Measurements from ENCODE around the gene ZNF366.
"Not testable (repeated sequence)": the region's sequence is repeated elsewhere in the genome, so short reads cannot be mapped to it uniquely, and the experiment has no call there.

Gene ZNF366

DNA sequence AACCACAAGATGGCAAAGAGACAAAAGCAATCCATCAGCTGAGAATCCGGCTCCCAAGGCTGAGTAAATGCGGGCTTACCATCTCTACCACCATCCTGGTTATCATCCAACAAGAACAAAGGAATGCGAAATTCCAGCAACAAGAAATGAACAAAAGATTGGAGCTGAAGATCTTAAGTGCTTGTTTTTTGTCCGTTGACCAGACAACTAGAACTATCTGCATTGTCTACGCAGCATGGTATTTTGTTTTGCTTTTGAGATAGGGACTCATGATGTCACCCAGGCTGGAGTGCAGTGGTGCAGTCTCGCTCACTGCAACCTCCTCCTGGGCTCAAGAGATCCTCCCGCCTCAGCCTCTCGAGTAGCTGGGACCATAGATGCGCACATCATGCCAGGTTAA, 88.9 kb downstream of the ZNF366 start:
- H3K9ac ChIP-seq (ENCODE audit: low read depth, low read length): no peak overlapping the region
- H3K4me1 ChIP-seq (ENCODE audit: control insufficient read depth, insufficient read depth, low read length): no peaks in the 10 kb centered on the region
- no peaks in the 10 kb centered on the region for H3K27me3 ChIP-seq (ENCODE audit: control insufficient read depth, insufficient read depth, low read length)
- H3K36me3 ChIP-seq (ENCODE audit: control insufficient read depth, insufficient read depth, low read length): no peaks in the 10 kb centered on the region
- H3K4me3 ChIP-seq (ENCODE audit: low read depth, low read length): no peak overlapping the region
- H3K27ac ChIP-seq (ENCODE audit: low read depth, low read length): no peak overlapping the region
- no peaks in the 10 kb centered on the region for H3K9me3 ChIP-seq (ENCODE audit: control insufficient read depth, insufficient read depth, low read length)

DNA sequence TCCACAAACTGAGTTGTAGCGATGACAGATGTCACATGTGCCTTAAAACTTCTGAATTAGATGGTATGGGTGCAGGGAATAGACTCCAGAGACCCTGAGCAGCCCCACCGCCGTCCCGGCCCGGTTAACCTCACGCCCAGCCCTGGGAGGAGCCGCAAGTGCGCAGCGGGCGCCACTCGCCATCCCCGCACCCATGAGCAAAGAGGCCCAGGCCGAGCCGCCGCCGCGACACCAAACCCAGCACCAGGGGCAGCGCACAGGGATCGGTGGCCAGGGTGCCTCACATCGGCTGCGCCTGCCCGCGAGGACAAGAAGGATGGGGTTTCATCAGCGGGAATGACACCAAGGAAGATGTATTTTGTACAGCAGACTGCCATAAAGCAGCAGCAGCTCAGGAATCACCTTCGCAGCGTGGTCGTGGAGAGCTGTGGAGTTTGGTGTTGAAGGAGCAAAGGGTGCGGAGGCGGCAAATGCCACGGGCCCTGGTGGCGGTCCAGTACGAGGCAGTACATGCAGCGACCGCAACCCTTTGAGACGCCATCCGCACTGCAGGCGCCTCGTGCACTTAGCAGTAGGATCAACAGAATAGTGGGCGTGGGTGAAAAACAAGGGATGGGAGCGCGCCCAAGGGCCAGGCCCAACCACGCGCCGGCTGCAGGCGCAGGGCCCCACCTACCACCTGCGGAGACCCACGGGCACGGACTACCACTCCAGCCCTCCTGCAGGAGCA, 89.7 kb downstream of the ZNF366 start:
- Histone ChIP-seq H3K36me3 (ENCODE audit: control insufficient read depth, insufficient read depth, low read length) (no peaks in the 10 kb centered on the region), H3K27me3 (ENCODE audit: control insufficient read depth, insufficient read depth, low read length) (no peaks in the 10 kb centered on the region), H3K9me3 (ENCODE audit: control insufficient read depth, insufficient read depth, low read length) (no peaks in the 10 kb centered on the region), H3K9ac (ENCODE audit: low read depth, low read length) (no peak overlapping the region), H3K4me1 (ENCODE audit: control insufficient read depth, insufficient read depth, low read length) (no peaks in the 10 kb centered on the region), H3K4me3 (ENCODE audit: low read depth, low read length) (no peak overlapping the region), H3K27ac (ENCODE audit: low read depth, low read length) (no peak overlapping the region)

DNA sequence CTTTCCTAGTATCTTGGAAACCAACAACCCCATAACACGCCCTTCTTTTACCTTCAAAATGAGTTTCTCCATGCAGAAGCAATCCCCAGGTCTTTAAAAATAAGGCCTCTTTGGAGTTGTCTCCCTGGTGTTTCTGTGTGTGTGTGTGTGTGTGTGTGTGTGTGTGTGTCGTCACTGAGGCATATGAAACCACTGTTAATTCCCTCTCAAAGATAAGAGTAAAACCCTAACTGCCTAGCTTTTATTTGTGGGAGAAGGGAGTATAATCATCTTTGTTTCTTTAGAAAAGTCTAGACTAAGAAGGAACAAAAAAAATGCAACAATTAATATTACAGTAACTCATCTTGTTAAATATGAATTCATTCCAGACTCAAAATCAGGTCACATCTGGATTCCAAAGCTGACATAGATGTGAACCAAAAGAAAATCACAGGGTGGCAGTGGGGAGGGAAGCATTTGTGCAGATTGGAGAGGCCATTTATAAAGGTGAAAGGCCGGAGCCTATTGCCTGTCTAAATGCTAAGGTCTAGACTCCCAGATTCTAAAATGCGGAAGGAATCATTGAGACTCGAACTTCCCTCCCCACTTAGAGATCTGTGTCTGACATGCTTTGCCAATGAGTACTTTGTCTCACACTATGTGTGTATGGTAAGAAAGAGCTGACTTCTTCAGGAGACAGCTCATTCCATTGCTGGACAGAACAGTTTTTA, 91.4 kb downstream of the ZNF366 start:
- H3K4me1 ChIP-seq (ENCODE audit: control insufficient read depth, insufficient read depth, low read length): no peaks in the 10 kb centered on the region
- no peaks in the 10 kb centered on the region for H3K36me3 ChIP-seq (ENCODE audit: control insufficient read depth, insufficient read depth, low read length)
- H3K9me3 ChIP-seq (ENCODE audit: control insufficient read depth, insufficient read depth, low read length): no peaks in the 10 kb centered on the region
- H3K4me3 ChIP-seq (ENCODE audit: low read depth, low read length): no peak overlapping the region
- H3K27ac ChIP-seq (ENCODE audit: low read depth, low read length): no peak overlapping the region
- H3K9ac ChIP-seq (ENCODE audit: low read depth, low read length): no peak overlapping the region
- no peaks in the 10 kb centered on the region for H3K27me3 ChIP-seq (ENCODE audit: control insufficient read depth, insufficient read depth, low read length)

DNA sequence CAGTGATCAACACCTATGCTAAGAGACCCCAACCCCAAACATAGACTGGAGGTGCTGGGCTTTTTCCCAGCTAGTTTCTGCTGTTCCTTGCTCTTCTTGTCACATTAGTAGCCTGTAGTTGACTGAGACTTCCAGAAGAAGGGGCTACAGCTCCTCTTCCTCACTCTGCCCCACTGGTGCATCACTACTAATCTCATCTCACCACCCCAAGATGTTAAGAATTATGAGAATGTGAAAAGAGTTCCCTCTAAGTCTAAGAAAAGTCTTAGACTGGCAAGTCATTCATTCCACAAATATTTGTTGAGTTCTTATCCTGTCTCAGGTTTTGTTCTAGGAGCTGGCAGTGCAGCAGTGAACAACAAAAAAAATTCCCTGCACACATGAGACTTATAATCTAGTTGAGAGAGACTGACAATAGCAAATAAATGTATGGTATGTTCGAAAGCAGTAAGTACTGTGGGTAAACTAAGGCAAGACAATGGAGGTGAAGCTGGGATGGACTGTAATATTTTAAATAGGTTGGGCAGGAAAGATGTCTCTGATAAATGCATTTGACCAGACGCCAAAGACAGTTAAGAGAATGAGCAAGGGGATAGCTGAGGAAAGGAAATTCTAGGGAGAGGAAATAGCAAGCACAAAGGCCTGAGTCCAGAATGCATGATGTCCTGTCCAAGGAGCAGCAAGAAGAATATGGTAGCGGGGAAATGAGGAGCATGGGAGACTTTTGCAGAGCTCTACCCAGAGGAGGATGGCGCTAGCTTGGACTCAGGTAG, 94.7 kb downstream of the ZNF366 start:
- no peak overlapping the region for H3K4me3 ChIP-seq (ENCODE audit: low read depth, low read length)
- H3K9ac ChIP-seq (ENCODE audit: low read depth, low read length): no peak overlapping the region
- no peaks in the 10 kb centered on the region for H3K27me3 ChIP-seq (ENCODE audit: control insufficient read depth, insufficient read depth, low read length)
- no peaks in the 10 kb centered on the region for H3K4me1 ChIP-seq (ENCODE audit: control insufficient read depth, insufficient read depth, low read length)
- H3K36me3 ChIP-seq (ENCODE audit: control insufficient read depth, insufficient read depth, low read length): no peaks in the 10 kb centered on the region
- H3K27ac ChIP-seq (ENCODE audit: low read depth, low read length): no peak overlapping the region
- no peaks in the 10 kb centered on the region for H3K9me3 ChIP-seq (ENCODE audit: control insufficient read depth, insufficient read depth, low read length)

DNA sequence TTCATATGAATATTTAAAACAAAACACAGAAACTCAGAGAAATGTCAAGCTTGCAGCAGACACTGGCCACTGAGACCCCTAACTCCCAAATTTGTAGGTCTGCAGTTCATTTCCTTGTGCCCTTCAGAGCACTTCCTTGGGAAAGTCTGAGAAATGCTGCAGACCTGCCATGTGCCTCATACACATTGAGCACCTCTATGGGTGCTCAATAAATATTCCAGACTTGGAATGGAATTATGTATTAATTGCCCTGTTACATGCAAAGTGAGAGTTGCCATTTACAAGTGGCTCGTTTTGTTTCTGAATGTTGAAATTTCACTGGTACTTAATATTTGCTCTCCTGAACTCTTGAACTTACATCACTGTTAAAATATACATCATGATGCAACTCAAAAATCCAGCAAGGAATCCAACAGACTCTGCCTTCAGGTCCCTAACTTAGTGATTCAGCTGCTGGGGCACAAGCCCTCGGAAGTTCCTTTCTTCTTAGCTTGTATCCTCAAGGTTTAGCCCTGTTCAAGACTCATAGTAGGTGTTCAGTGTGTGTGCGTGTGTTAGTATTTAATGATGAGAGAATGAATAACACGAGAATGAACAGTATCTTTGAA, 96.4 kb downstream of the ZNF366 start:
- Histone ChIP-seq H3K27ac (ENCODE audit: low read depth, low read length) (no peak overlapping the region), H3K4me3 (ENCODE audit: low read depth, low read length) (no peak overlapping the region), H3K36me3 (ENCODE audit: control insufficient read depth, insufficient read depth, low read length) (no peaks in the 10 kb centered on the region), H3K27me3 (ENCODE audit: control insufficient read depth, insufficient read depth, low read length) (no peaks in the 10 kb centered on the region), H3K4me1 (ENCODE audit: control insufficient read depth, insufficient read depth, low read length) (no peaks in the 10 kb centered on the region), H3K9ac (ENCODE audit: low read depth, low read length) (no peak overlapping the region), H3K9me3 (ENCODE audit: control insufficient read depth, insufficient read depth, low read length) (no peaks in the 10 kb centered on the region)

DNA sequence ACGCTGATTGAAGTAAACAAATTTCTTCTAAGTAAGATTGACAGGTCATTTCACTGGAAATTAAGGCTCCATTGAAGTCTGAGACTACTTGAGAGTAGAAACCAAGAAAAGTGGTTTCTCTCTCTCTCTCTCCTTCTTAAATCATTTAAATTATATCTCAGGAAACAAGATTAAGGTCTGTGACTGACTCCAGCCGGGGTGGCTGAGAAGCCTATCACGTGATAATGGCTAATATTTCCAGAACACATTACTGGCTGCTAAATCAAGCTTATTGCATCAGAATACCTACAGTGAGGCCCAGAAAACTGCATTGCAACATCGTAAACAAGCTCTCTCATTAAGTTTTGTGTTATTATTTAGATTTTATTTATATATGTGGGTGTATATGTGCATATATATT, 98.6 kb downstream of the ZNF366 start:
- no peaks in the 10 kb centered on the region for H3K36me3 ChIP-seq (ENCODE audit: control insufficient read depth, insufficient read depth, low read length)
- H3K9ac ChIP-seq (ENCODE audit: low read depth, low read length): no peak overlapping the region
- H3K9me3 ChIP-seq (ENCODE audit: control insufficient read depth, insufficient read depth, low read length): 0 out of 2 replicates have a peak, but pooled peaks cover 4% of the 10 kb centered on the region
- H3K27me3 ChIP-seq (ENCODE audit: control insufficient read depth, insufficient read depth, low read length): no peaks in the 10 kb centered on the region
- no peak overlapping the region for H3K4me3 ChIP-seq (ENCODE audit: low read depth, low read length)
- H3K4me1 ChIP-seq (ENCODE audit: control insufficient read depth, insufficient read depth, low read length): no peaks in the 10 kb centered on the region
- H3K27ac ChIP-seq (ENCODE audit: low read depth, low read length): no peak overlapping the region

DNA sequence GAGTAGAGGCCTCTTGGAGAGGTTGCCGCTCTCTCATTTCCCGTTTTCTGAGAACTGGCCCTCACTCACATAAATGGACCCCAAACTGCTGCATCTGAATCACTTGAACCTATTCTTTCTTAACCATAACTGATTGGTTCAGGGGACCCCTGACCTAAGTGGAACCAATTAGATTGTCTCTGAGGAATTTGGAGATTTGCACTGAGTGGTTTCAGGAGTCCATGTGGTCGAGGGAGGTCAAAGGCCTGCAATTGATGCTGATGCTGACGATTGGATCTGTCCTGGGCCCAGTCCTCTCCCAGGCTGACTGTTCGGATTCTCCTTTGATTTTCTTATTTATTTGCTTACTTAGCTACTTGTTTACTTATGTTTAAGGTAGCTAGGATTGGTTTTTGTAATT, 99.1 kb downstream of the ZNF366 start:
- H3K4me1 ChIP-seq (ENCODE audit: control insufficient read depth, insufficient read depth, low read length): no peaks in the 10 kb centered on the region
- H3K9me3 ChIP-seq (ENCODE audit: control insufficient read depth, insufficient read depth, low read length): 0 out of 2 replicates have a peak, but pooled peaks cover 4% of the 10 kb centered on the region
- no peak overlapping the region for H3K4me3 ChIP-seq (ENCODE audit: low read depth, low read length)
- no peaks in the 10 kb centered on the region for H3K27me3 ChIP-seq (ENCODE audit: control insufficient read depth, insufficient read depth, low read length)
- no peak overlapping the region for H3K9ac ChIP-seq (ENCODE audit: low read depth, low read length)
- no peak overlapping the region for H3K27ac ChIP-seq (ENCODE audit: low read depth, low read length)
- no peaks in the 10 kb centered on the region for H3K36me3 ChIP-seq (ENCODE audit: control insufficient read depth, insufficient read depth, low read length)

DNA sequence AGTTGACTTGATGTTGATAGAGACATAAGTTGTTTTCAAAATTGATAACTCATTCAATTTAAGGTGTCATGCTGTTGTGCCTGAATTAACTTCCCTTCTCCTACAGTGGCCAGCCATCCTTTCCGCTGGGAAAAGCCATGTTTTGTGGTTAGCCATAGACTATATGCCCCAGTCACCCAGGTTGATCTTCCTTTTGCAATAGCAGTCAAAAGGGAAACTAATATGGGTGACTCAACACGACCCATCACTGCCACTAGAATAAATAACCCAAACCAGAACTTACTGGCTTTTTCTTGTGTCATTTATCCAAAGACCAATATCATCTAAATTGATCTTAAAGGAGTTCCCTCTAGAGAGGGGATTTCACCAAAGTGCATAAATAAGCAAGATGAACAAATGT, 99.7 kb downstream of the ZNF366 start:
- no peaks in the 10 kb centered on the region for H3K4me1 ChIP-seq (ENCODE audit: control insufficient read depth, insufficient read depth, low read length)
- no peak overlapping the region for H3K9ac ChIP-seq (ENCODE audit: low read depth, low read length)
- H3K36me3 ChIP-seq (ENCODE audit: control insufficient read depth, insufficient read depth, low read length): no peaks in the 10 kb centered on the region
- no peak overlapping the region for H3K27ac ChIP-seq (ENCODE audit: low read depth, low read length)
- H3K4me3 ChIP-seq (ENCODE audit: low read depth, low read length): no peak overlapping the region
- H3K9me3 ChIP-seq (ENCODE audit: control insufficient read depth, insufficient read depth, low read length): 0 out of 2 replicates have a peak, but pooled peaks cover 4% of the 10 kb centered on the region
- no peaks in the 10 kb centered on the region for H3K27me3 ChIP-seq (ENCODE audit: control insufficient read depth, insufficient read depth, low read length)

DNA sequence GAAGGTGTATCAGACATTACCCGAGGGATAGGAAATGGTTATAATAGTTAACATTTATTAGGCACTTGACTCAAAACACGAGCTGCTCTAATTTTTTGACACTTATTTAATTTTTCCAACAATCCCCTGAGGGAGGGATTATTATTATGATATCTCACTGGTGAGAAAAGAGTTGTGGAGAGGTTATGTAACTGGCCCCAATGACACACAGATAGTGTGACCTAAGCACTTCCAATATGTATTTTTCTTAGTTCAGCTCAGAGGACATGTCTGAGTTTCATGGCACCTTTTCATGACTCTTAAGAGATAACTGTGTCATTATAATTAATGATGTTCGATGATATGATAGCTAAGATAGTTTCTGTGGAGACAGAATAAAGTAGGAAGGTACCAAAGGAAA, 100.1 kb downstream of the ZNF366 start:
- no peaks in the 10 kb centered on the region for H3K36me3 ChIP-seq (ENCODE audit: control insufficient read depth, insufficient read depth, low read length)
- no peak overlapping the region for H3K4me3 ChIP-seq (ENCODE audit: low read depth, low read length)
- H3K27ac ChIP-seq (ENCODE audit: low read depth, low read length): no peak overlapping the region
- H3K9me3 ChIP-seq (ENCODE audit: control insufficient read depth, insufficient read depth, low read length): 0 out of 2 replicates have a peak, but pooled peaks cover 4% of the 10 kb centered on the region
- H3K9ac ChIP-seq (ENCODE audit: low read depth, low read length): no peak overlapping the region
- no peaks in the 10 kb centered on the region for H3K27me3 ChIP-seq (ENCODE audit: control insufficient read depth, insufficient read depth, low read length)
- no peaks in the 10 kb centered on the region for H3K4me1 ChIP-seq (ENCODE audit: control insufficient read depth, insufficient read depth, low read length)

DNA sequence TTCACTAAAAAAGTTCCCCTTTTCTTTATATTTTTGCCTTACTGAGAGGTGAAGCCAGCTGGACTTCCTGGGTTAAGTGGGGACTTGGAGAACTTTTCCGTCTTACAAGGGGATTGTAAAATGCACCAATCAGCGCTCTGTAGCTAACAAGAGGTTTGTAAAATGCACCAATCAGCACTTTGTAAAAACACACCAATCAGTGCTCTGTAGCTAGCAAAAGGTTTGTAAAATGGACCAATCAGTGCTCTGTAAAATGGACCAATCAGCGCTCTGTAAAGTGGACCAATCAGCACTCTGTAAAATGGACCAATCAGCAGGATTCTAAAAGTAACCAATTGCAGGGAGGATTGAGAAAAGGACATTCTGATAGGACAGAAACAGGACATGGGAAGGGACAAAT, 102.4 kb downstream of the ZNF366 start:
- H3K27me3 ChIP-seq (ENCODE audit: control insufficient read depth, insufficient read depth, low read length); H3K4me3 ChIP-seq (ENCODE audit: low read depth, low read length); H3K9me3 ChIP-seq (ENCODE audit: control insufficient read depth, insufficient read depth, low read length); H3K4me1 ChIP-seq (ENCODE audit: control insufficient read depth, insufficient read depth, low read length); H3K36me3 ChIP-seq (ENCODE audit: control insufficient read depth, insufficient read depth, low read length); H3K27ac ChIP-seq (ENCODE audit: low read depth, low read length); H3K9ac ChIP-seq (ENCODE audit: low read depth, low read length): not testable (repeated sequence)
